ENCODE measurements around the gene ZFYVE19. TPM values are rescaled to one million over a fixed set of nuclear protein-coding genes. Genes with fewer than 3 reads are reported as not detected.

ZFYVE19 gene
- total and polyA plus RNA-seq, 2 donors from 2014 or later = 18.7 to 37.5 TPM

GRCh38 chr15:40768521-40769273 is 38.2 kb upstream of the ZFYVE19 start:
- no peak overlapping the region for H3K27ac ChIP-seq (ENCODE audit: low read depth in 2 of 2, low read length in 2 of 2)
- H3K9me3 ChIP-seq (ENCODE audit: control insufficient read depth in 2 of 3, insufficient read depth in 1 of 3, low read length in 3 of 3) = no peaks in the 10 kb centered on the region
- no peaks in the 10 kb centered on the region for H3K27me3 ChIP-seq (ENCODE audit: control insufficient read depth, insufficient read depth, low read length)
- H3K36me3 ChIP-seq (ENCODE audit: control insufficient read depth in 2 of 3, insufficient read depth in 3 of 3, low read length in 3 of 3) = peaks cover 0 to 7% (median 3%) of the 10 kb centered on the region in 3 donors
- intact Hi-C loops (cut with DNase I) = no loop called here
- FAIRE-seq (no peak), DNase-seq (peak in 2 of 5 donors; percentile 8 to 68)
- H3K4me1 ChIP-seq (ENCODE audit: control insufficient read depth in 2 of 3, insufficient read depth in 2 of 3, low read depth in 1 of 3, low read length in 3 of 3) = peaks cover 4 to 12% (median 7%) of the 10 kb centered on the region in 3 donors
- no peak for TF ChIP-seq CTCF (IDR thresholded peaks at IDR 0.05; ENCODE audit: borderline replicate concordance, extremely low read depth, insufficient read depth)
- no peak overlapping the region for H3K4me3 ChIP-seq (ENCODE audit: low read length in 3 of 3)
- H3K9ac ChIP-seq (ENCODE audit: low read length in 3 of 3) = no peak overlapping the region

GRCh38 chr15:40769274-40770146 is 37.4 kb upstream of the ZFYVE19 start, which contains the start of gene C15orf62:
Gene C15orf62 (plus strand): TSS chr15:40769980. CDS start chr15:40770496, 516 bp downstream.
- intact Hi-C loops (cut with DNase I) = no loop called here
- no peaks in the 10 kb centered on the region for H3K27me3 ChIP-seq (ENCODE audit: control insufficient read depth, insufficient read depth, low read length)
- peak within 1 kb of the TSS in 1 of 3 donors; percentile 19 for H3K9ac ChIP-seq (ENCODE audit: low read length in 3 of 3)
- peaks cover 0 to 15% (median 9%) of the 10 kb centered on the region in 3 donors for H3K36me3 ChIP-seq (ENCODE audit: control insufficient read depth in 2 of 3, insufficient read depth in 3 of 3, low read length in 3 of 3)
- H3K27ac ChIP-seq (ENCODE audit: low read depth in 2 of 2, low read length in 2 of 2) = peak within 1 kb of the TSS in 1 of 2 donors; percentile 32
- no peaks in the 10 kb centered on the region for H3K9me3 ChIP-seq (ENCODE audit: control insufficient read depth in 2 of 3, insufficient read depth in 1 of 3, low read length in 3 of 3)
- no peak for FAIRE-seq
- DNase-seq = peak; percentile 82 to 94 (median 90)
- peaks cover 4 to 10% (median 7%) of the 10 kb centered on the region in 3 donors for H3K4me1 ChIP-seq (ENCODE audit: control insufficient read depth in 2 of 3, insufficient read depth in 2 of 3, low read depth in 1 of 3, low read length in 3 of 3)
- TF ChIP-seq CTCF (IDR thresholded peaks at IDR 0.05; ENCODE audit: borderline replicate concordance, extremely low read depth, insufficient read depth) = no peak
- no peak within 1 kb of the TSS for H3K4me3 ChIP-seq (ENCODE audit: low read length in 3 of 3)

- Histone ChIP-seq H3K9ac (ENCODE audit: low read length in 3 of 3) (peak overlapping the region in 1 of 3 donors; percentile 19), H3K4me1 (ENCODE audit: control insufficient read depth in 2 of 3, insufficient read depth in 2 of 3, low read depth in 1 of 3, low read length in 3 of 3) (peaks cover 4 to 7% (median 4%) of the 10 kb centered on the region in 3 donors), H3K9me3 (ENCODE audit: control insufficient read depth in 2 of 3, insufficient read depth in 1 of 3, low read length in 3 of 3) (no peaks in the 10 kb centered on the region), H3K27me3 (ENCODE audit: control insufficient read depth, insufficient read depth, low read length) (no peaks in the 10 kb centered on the region), H3K4me3 (ENCODE audit: low read length in 3 of 3) (no peak overlapping the region), H3K27ac (ENCODE audit: low read depth in 2 of 2, low read length in 2 of 2) (peak overlapping the region in 1 of 2 donors; percentile 32), H3K36me3 (ENCODE audit: control insufficient read depth in 2 of 3, insufficient read depth in 3 of 3, low read length in 3 of 3) (peaks cover 0 to 22% (median 16%) of the 10 kb centered on the region in 3 donors)
- FAIRE-seq = no peak
- no peak for TF ChIP-seq CTCF (IDR thresholded peaks at IDR 0.05; ENCODE audit: borderline replicate concordance, extremely low read depth, insufficient read depth)
- peak; percentile 31 to 74 (median 46) for DNase-seq
- intact Hi-C loops (cut with DNase I) = no loop called here
Measured at GRCh38 chr15:40770147-40770721, 36.7 kb upstream of the ZFYVE19 start.

Measured in kidney (tissue), 14 donors.